Stimulated activated CD4-positive, alpha-beta T cell treated with anti-CD3 and anti-CD28 coated beads, Interleukin-1b, Interleukin-23, amount 100 ng/mL, for 24 hours (primary cell): ENCODE data around the gene TFAP2A.

Experiments
- DNase-seq, 4 experiments: peaks; one replicate each; pipeline ENCODE4 v3.0.0-alpha.2; 2020; ENCODE audit warnings: low read depth in 4 of 4, low spot score in 1 of 4

TFAP2A gene

GRCh38 chr6:10413262-10413849 lies 1.5 kb downstream of the TFAP2A start:
- DNase-seq, result no peak

DNA sequence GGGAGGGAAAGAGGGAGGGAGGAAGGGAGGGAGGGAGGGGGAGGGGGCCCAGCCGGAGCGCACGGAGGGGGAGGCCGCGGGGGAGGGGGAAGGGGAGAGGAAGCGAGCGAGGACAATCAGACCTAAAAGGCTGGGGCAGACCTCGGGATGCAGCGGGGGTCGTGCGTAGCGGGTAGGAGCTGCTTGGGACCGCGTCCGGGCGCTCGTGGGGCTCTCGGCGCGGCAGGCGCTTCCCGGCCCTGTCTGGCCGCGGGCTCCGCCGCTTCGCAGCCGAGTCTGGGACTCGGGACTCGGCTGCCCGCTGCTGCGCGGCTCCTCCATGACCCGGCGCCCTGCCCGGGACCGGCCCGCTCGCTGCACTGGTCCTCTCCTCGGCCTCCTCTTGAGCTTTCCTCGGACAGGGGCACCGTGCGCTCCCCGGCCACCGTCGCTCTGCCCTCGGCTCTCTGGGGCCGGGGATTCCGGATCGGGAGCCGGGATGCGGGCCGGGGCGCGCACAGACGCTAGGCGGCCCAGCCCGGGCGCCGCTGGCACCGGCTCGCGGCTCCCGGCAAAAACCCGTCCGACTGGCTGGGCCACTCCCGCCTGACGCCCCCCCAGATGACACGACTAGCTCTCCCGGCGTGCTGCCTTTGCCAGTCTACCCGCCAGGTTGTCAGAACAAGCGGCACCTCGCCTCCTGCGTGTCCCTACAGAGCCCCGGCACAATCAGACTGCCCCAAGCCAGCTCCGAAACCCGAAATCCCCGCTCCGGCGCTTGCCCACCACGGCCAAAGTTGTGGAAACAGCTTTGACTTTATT lies 2.2 kb downstream of the TFAP2A start:
- no peak for DNase-seq

DNA sequence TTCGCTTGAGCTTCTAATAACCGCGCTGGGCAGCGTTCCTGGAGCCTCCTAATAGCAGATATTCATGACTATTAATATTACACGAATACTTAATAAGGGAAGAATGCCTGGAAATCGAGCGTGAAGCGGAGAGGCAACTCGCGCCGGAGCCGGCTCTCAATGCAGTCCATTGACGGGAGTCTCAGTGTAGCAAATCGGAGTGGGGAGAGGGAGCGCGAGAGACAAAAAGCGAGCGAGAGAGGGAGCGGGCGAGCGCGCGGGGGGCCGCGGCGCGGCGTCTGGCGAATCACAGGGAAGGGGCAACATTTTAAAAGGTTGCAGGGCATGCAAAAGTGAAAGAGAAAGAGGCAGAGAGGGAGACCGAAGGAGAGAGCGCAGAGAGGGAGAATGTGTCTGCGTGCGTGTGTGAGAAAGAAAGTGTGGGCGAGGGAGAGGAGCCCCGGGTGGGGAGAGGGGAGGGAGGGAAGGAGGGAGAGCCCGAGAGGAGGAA lies 2.9 kb downstream of the TFAP2A start:
- DNase-seq, result peak in 1 of 4 experiments; percentile 7

- no peak for DNase-seq
These were observed 3.5 kb downstream of the TFAP2A start for GRCh38 chr6:10411131-10411970.

GRCh38 chr6:10410207-10411050 lies 4.4 kb downstream of the TFAP2A start:
- DNase-seq, result no peak

- DNase-seq, result no peak
These were observed 5.1 kb downstream of the TFAP2A start for GRCh38 chr6:10409731-10410206.

DNA sequence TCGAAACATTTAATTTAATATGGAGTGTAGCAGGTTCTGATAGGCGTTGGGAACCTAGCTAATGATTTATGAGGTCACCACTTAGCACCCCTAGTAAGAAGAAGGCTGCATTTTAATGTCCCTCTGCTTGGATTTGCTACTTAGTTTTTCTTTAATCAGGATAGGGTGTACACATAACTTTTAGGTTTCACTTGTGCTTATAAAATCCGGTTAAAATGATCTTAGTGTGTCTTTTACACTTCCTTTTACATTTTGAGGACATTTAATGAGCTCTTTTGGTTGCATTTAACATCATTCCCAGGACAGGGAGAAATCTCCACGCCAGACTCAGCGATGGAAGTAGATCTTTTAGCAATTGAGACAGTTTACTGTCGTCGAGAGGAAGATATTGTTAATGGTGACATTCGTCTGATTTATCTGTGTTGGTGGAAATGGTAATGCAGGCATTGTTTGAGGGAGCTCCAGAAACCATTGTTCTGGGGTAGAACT lies 5.6 kb downstream of the TFAP2A start:
- DNase-seq, result no peak

DNA sequence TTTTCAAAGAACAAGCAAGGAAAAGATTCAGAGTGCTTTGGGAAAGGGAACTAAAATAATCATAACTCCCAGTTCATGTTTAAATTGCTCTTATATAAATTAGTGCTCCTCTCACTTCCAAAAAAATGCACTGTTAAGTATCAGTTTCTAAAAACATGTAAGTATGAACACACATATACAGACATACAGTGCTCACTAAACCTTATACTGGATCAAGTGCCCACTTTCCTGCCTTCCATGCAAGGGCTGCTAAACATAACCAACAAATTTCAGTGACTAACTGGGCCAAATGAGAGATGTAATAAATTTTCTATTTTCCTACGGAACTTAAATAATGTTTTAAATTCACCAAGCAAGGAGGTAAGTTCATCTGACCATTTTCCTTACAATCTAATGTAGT lies 6.4 kb downstream of the TFAP2A start:
- DNase-seq, result no peak

GRCh38 chr6:10407674-10408054 lies 7.2 kb downstream of the TFAP2A start:
- no peak for DNase-seq

- DNase-seq, result no peak
These were observed 7.7 kb downstream of the TFAP2A start for GRCh38 chr6:10407018-10407673.

DNA sequence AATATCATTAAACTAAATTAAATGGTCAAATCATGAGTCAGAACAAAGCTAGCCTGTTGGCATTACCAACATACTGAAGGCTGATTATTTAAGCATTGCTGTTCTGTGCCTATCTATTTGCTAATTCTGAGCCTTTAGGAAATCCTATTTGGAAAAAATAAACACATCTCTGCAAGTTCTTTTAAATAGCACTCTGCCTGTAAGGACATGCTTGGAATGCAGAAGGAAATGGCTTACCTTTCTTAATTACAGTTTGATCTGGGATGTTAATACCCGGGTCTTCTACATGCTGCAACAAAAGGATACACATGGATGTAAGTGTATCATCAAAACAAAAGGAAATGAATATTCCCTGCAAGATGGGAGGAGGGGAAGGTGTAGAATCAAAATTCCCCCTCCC lies 8.3 kb downstream of the TFAP2A start:
- DNase-seq, result no peak

- DNase-seq, result no peak
These were observed 9.4 kb downstream of the TFAP2A start for GRCh38 chr6:10405513-10405900.

- DNase-seq, result no peak
These were observed 9.9 kb downstream of the TFAP2A start for GRCh38 chr6:10404799-10405512.

DNA sequence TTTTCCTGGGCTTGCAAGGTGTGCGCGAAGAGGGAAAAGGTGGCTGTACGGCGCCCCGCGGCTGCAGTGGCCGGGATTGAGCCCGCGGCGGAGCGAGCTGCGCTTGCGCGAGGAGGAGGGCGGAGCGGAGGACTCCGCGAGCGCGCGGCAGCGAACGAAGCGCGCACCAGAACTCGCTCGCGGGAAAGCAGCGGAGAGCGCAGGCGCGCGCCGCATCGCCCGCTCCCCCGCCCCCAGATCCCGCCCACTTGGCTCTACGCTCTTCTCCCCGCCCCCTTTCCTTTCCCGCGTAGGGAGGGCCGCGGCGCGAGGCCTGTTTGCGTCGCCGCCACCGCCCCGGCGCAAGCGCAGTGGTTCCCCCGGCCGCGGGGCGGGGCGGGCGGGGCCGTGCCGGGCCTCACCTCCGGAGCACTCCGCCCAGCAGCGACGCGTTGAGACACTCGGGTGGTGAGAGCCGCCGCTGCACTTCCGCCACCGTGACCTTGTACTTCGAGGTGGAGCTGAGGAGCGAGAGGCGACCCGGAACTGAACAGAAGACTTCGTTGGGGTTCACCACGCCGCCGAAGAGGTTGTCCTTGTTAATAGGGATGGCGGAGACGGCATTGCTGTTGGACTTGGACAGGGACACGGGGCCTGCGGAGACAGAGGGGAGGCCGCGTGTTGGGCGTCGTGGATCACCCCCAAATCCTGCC lies 10.6 kb downstream of the TFAP2A start:
- DNase-seq, result peak; percentile 45 to 83 (median 72)

- DNase-seq, result no peak
These were observed 11.3 kb downstream of the TFAP2A start for GRCh38 chr6:10403385-10404106.

DNA sequence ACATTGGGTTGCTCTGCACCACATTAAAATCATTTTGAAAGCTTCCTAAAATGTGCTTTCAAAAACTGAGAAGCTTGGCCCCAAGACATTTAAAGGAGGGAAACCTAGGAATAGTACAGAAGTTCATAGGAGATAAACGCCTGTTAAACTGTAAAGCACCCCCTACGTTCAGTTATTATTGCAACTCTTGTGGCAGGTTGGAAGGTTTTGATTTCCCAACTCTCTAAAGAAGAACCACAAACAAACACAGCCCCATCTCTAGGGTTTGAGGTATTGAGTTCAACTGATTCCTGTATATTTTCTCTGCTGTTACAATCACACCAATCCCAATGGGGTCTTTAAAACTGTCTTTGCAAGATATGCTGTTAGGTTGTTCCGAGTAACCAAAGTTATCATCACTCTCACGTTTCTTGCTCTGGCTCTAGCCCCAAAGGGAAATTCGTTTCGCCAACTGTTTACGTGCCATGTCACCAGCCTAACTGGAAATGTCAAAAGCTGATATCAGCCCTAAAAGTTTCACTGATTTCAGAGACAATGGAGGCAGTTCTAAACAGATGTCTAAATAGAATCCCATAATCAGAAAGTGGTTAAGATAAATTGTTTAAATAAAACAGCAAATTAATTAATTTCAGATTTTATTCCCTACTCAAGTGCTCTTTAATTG lies 12.1 kb downstream of the TFAP2A start:
- no peak for DNase-seq

DNA sequence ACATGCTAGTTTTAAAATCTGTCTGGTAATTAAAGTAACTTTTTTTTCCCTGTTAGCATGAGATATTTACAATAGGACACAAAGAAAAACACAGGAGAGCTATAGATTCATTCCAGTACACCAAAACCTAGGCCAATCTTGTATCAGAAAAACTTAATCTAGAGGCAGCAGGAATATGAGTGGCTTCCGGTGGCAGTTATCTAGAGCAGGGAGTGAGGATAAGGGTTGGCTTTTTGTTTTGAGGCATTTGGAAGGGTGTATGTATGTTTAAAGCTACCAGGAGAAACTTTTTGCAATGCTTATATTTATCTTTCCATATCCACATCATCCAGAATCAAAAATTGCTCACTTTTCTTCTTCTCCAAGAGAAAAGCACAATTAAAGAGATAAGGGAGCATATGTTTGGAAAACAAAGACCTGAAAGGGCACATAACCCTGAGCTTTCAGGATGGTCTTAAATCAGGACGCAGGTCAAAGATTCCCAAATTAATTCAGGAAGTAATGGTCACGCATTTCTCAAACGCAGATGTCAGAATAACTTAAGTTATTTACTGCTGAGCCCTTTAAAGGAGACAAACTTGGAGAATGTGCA lies 13.1 kb downstream of the TFAP2A start:
- no peak for DNase-seq
